NB4 (cell line): ENCODE results near the gene CAB39L.

Experiments
- DNase-seq: peaks from one replicate; pipeline ENCODE4 v3.0.0; 2010; ENCODE audit warnings: low read depth
- H3K4me3 ChIP-seq: one replicate; pipeline ENCODE4 v1.5.1; 2011; ENCODE audit warnings: mild to moderate bottlenecking, low read depth, low read length, moderate library complexity
- MYC ChIP-seq: IDR thresholded peaks from 2 replicates; pipeline ENCODE4 v1.6.1; 2011; ENCODE audit warnings: low read depth, low read length
- POLR2A ChIP-seq: IDR thresholded peaks from 2 replicates; pipeline ENCODE4 v1.6.1; 2011; ENCODE audit warnings: mild to moderate bottlenecking; ENCODE audit not compliant: insufficient read length; ENCODE audit errors: extremely low read depth
- TF ChIP-seq, protein P1 (sequence below): IDR thresholded peaks from one replicate; pipeline ENCODE4 v1.5.1; 2012; ENCODE audit warnings: low read depth, low read length
- TF ChIP-seq, protein P2 (sequence below): IDR thresholded peaks from 2 replicates; pipeline ENCODE4 v1.6.1; 2011; ENCODE audit warnings: low read depth, low read length

CAB39L gene

DNA sequence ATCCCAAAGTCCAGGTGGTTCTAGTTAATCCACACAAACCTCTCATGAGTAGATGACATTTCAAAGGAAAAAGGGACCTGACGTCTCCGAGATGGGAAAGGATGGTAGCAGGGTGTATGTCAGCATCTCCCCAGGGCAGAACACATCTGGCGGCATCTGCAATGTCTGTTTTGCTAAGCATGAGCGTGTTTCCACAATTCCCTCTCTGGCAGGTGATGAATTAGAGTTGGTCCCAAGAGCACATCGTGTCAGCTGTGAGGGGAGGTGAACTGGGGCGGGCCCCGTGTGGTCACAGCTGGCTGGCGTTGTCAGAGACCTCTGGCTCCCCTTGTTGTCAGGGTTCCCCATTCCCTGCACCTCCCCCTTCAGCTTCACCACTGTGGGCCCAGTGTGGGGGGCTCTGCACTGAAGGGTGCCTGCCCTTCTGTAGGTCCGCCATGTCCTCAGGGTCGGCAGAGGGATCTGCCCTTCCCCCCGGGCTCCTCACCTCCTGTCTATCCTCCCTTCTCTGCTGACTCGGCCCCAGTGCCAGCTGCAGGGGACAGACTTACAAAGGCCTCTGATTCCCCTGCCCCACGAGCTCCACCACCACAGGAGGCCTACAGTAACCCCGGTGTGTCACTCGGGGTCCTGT lies 138.0 kb downstream of the CAB39L start:
- DNase-seq, result no peak
- H3K4me3 ChIP-seq, result no peak overlapping the region
- no peak for TF ChIP-seq POLR2A
- no peak for TF ChIP-seq MYC
- TF ChIP-seq, protein P1, sequence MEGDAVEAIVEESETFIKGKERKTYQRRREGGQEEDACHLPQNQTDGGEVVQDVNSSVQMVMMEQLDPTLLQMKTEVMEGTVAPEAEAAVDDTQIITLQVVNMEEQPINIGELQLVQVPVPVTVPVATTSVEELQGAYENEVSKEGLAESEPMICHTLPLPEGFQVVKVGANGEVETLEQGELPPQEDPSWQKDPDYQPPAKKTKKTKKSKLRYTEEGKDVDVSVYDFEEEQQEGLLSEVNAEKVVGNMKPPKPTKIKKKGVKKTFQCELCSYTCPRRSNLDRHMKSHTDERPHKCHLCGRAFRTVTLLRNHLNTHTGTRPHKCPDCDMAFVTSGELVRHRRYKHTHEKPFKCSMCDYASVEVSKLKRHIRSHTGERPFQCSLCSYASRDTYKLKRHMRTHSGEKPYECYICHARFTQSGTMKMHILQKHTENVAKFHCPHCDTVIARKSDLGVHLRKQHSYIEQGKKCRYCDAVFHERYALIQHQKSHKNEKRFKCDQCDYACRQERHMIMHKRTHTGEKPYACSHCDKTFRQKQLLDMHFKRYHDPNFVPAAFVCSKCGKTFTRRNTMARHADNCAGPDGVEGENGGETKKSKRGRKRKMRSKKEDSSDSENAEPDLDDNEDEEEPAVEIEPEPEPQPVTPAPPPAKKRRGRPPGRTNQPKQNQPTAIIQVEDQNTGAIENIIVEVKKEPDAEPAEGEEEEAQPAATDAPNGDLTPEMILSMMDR, result no peak
- TF ChIP-seq, protein P2, sequence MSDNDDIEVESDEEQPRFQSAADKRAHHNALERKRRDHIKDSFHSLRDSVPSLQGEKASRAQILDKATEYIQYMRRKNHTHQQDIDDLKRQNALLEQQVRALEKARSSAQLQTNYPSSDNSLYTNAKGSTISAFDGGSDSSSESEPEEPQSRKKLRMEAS, result no peak

DNA sequence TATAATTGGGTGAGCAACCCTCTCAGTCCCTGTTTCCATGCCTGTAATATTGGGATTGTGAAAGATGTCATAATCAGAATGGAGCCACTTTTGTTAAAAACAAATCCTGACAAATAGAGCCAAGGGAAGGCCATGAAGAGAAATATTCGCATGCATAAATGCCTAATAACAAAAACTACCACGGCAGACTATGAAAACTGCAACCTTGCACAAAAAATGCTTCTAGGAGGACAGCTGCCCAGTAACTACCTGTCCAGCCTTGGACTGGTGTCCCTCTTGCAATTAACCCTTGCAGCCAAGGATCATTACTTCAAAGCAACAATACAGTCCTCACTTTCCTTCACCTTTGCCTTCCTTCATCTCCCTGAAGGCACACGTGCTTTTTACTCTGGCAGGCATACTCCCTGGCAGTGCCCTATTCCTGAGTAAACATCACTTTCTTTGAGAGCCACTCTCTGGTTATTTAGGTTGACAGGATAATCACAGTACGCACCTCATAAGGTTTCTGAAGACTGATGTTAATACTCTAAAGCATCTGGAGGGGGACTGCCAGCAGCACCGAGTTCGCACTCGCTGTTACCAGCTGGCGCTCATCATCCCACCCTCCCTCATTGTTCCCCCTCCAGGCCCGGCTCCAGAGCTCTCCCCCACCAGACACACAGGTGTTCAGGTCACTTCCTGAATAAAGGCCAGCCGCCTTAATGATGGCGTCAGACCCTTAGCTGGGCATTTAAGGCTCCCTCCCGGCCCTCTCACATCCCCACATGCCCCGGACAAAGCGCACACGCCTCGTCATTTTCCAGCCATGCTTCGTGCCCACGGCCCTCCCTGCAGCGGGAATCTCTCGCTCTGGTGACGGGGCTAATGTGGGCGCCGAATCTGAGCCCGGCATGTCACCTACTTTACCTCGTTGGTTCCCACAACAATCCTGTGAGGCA lies 138.8 kb downstream of the CAB39L start:
- no peak overlapping the region for H3K4me3 ChIP-seq
- TF ChIP-seq, protein P1, result no peak
- TF ChIP-seq, protein P2, result no peak
- no peak for TF ChIP-seq POLR2A
- no peak for TF ChIP-seq MYC
- no peak for DNase-seq

DNA sequence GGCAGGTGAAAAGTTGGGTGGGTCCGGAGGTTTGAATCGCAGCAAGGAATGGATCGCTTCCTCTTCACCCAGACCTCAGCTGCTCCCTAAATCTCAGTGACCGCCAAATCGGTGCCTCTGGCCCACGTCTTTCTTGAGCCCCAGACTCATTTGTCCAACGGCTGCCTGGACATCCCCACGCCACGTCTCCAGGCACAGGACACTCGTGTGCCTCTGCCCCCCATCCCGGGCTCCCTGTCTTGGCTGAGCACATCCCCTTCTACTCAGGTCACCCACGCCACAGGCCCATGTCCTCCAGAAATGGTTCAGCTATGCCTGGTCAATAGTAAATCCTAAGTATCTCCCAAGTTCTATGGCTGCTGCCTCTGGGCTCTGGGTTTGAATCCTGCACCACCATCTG lies 139.5 kb downstream of the CAB39L start:
- no peak for DNase-seq
- TF ChIP-seq POLR2A (no peak), MYC (no peak)
- TF ChIP-seq, protein P2, result no peak
- TF ChIP-seq, protein P1, result no peak
- H3K4me3 ChIP-seq, result no peak overlapping the region

DNA sequence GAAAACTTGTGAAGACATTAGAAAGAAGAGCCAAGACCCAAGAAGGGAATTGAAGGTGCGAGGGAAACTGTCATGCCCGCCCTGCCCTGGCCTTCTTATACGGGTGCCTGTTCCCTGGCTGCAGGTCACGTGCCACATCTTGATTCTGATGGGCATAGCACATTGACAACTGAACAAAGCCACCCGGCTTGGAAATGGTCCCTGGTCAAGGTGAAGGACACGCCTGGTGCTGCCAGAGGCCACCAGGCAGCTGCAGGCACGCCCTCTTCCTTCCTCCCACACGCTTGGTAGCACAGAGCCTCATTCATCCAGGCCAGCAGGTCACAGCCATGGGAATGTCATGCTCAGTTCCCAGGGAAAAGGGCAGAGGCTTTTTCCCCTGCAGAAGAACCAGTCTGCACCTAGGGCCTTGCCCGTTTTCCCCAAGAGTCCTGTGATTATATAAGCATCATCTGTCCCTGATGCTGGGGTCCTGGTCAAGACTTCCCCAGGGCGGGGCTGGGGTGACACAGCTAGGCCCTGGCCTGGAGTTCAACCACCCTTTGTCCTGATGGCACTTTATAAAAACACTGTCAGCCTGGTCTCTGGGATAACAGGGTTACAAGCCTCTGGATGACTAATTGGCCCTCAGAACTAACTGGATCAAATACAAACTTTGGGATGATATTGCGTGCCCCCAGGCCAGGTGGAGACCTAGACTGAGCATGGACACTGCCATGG lies 140.2 kb downstream of the CAB39L start:
- DNase-seq, result no peak
- no peak for TF ChIP-seq POLR2A
- TF ChIP-seq, protein P2, result no peak
- no peak overlapping the region for H3K4me3 ChIP-seq

DNA sequence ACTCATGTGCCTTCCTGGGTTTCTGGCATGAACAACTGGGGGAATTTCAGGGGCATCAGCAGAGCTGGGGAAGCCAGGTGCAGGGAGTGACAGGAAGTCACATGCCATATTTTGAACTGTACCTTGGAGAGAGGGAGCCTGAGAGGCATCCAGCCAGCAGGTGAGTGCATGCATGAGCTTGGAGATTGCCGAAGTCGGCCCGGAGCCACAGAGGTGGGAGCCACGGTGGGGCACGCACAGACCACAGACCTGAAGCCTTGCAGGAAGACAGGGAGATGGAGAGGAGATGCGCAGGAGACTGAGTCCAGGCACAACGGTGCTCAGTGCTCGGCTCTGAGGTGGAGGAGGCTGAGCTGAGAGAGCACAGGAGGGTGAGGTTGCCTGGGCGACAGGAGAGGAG lies 141.0 kb downstream of the CAB39L start:
- TF ChIP-seq, protein P2, result no peak
- TF ChIP-seq MYC, result no peak
- no peak for TF ChIP-seq POLR2A
- TF ChIP-seq, protein P1, result no peak
- H3K4me3 ChIP-seq, result no peak overlapping the region
- DNase-seq, result no peak

DNA sequence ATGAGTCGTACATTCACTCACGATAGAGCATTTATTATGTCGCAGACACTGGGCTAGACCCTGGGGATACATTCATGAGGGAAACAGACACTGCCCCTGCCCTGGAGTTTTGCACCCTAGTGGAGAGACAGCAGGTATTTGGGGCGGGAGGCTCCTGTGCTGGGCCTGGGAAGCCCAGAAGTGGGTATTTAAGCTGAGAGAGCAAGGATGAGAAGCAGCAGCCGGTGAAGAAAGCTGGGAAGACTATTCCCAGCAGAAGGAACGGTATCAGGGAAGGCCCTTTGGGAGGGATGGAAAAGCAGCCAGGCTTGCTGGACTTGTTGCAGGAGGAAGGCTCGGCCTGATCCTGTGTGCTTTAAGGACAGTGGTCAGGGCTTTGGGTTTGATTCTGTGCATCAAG lies 141.6 kb downstream of the CAB39L start:
- DNase-seq, result no peak
- H3K4me3 ChIP-seq, result no peak overlapping the region
- no peak for TF ChIP-seq MYC
- TF ChIP-seq POLR2A, result no peak
- TF ChIP-seq, protein P1, result no peak
- TF ChIP-seq, protein P2, result no peak
